Astrocyte (in vitro differentiated cells and primary cell): ENCODE results near the gene ANO2. TPM values are rescaled to one million over a fixed set of nuclear protein-coding genes. Genes with fewer than 3 reads are reported as not detected.

Source experiments
- DNase-seq: peaks from one replicate; pipeline ENCODE4 v3.0.0-alpha.2; 2010; ENCODE audit warnings: low read depth
- FAIRE-seq: peaks from 2 replicates; lab custom pipeline; 2011; peaks lifted over from hg19 to GRCh38; lab: Jason Lieb, UNC
- H2AFZ ChIP-seq: 2 replicates; pipeline ENCODE4 v1.6.0; 2012; ENCODE audit warnings: low read depth, low read length, inconsistent platforms
- H3K27ac ChIP-seq: 2 replicates; pipeline ENCODE4 v1.5.1; 2011; ENCODE audit warnings: low read depth, low read length, inconsistent platforms
- H3K27me3 ChIP-seq: 2 replicates; pipeline ENCODE4 v1.6.0; 2011; ENCODE audit warnings: low read length, inconsistent platforms; ENCODE audit not compliant: insufficient read depth
- H3K36me3 ChIP-seq: 2 replicates; pipeline ENCODE4 v1.5.1; 2011; ENCODE audit warnings: low read length, inconsistent platforms; ENCODE audit not compliant: insufficient read depth
- H3K4me1 ChIP-seq: 2 replicates; pipeline ENCODE4 v1.5.1; 2011; ENCODE audit warnings: low read length, inconsistent platforms; ENCODE audit not compliant: insufficient read depth
- H3K4me2 ChIP-seq: 2 replicates; pipeline ENCODE4 v1.6.0; 2012; ENCODE audit warnings: low read length, inconsistent platforms
- H3K4me3 ChIP-seq: 2 replicates; pipeline ENCODE4 v1.5.1; 2011; ENCODE audit warnings: low read depth, mild to moderate bottlenecking, low read length, inconsistent platforms; ENCODE audit not compliant: insufficient read depth
- H3K79me2 ChIP-seq: 2 replicates; pipeline ENCODE4 v1.6.0; 2012; ENCODE audit warnings: mild to moderate bottlenecking, low read length, inconsistent platforms; ENCODE audit not compliant: insufficient read depth
- H3K9ac ChIP-seq: 2 replicates; pipeline ENCODE4 v1.6.0; 2012; ENCODE audit warnings: mild to moderate bottlenecking, low read length, inconsistent platforms
- H3K9me3 ChIP-seq: 2 replicates; pipeline ENCODE4 v1.5.1; 2012; ENCODE audit warnings: low read depth, mild to moderate bottlenecking, low read length, inconsistent platforms; ENCODE audit not compliant: insufficient read depth
- H4K20me1 ChIP-seq: 2 replicates; pipeline ENCODE4 v1.6.0; 2012; ENCODE audit warnings: low read length, inconsistent platforms; ENCODE audit not compliant: insufficient read depth
- H3K27ac Mint-ChIP-seq: one replicate; pipeline ENCODE4 v1.8.0; 2021; ENCODE audit warnings: mild to moderate bottlenecking, mixed read lengths; ENCODE audit not compliant: unreplicated experiment
- H3K27me3 Mint-ChIP-seq: one replicate; pipeline ENCODE4 v1.8.0; 2021; ENCODE audit warnings: low read depth, mixed read lengths; ENCODE audit not compliant: unreplicated experiment
- H3K36me3 Mint-ChIP-seq: one replicate; pipeline ENCODE4 v1.8.0; 2021; ENCODE audit warnings: low read depth, mixed read lengths; ENCODE audit not compliant: unreplicated experiment
- H3K4me1 Mint-ChIP-seq: one replicate; pipeline ENCODE4 v1.8.0; 2021; ENCODE audit warnings: low read depth, mixed read lengths; ENCODE audit not compliant: unreplicated experiment
- H3K4me3 Mint-ChIP-seq: one replicate; pipeline ENCODE4 v1.8.0; 2021; ENCODE audit warnings: mild to moderate bottlenecking, moderate library complexity, mixed read lengths; ENCODE audit not compliant: unreplicated experiment
- H3K9me3 Mint-ChIP-seq: one replicate; pipeline ENCODE4 v1.8.0; 2021; ENCODE audit warnings: mild to moderate bottlenecking, mixed read lengths; ENCODE audit not compliant: unreplicated experiment
- EZH2 ChIP-seq: IDR thresholded peaks from 2 replicates; pipeline ENCODE4 v1.6.1; 2012; ENCODE audit warnings: mild to moderate bottlenecking, low read length, inconsistent platforms; ENCODE audit not compliant: insufficient read depth
- total RNA-seq: library from RNA; stranded (reverse); gene quantifications from 2 replicates; pipeline ENCODE4 v1.2.1, GENCODE V29; 2021
- TF ChIP-seq, protein P1 (sequence below): IDR thresholded peaks from 2 replicates; pipeline ENCODE4 v1.5.1; 2011; ENCODE audit warnings: low read depth, mild to moderate bottlenecking, inconsistent platforms, low read length, moderate library complexity; ENCODE audit not compliant: insufficient read depth

Gene ANO2
- total RNA-seq, 1 donor from 2014 or later: 0.93 TPM

DNA sequence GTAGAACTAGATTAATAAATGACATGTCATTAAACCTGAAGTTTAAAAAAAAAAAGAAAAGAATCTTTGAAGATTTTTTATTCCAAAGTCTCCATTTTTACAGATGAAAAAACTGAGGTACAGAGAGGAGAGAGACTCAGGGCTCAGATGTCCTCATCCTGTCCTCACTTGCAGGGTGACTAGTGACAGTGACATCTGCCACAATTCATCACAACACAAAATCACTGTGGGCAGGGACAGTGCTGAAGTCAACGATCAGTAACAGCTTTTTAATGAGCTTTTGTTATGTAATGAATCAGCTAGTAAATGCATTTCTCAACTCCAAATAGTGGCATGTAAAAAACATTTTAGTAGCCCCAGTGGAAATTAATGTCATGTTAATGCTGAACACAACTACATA is 374.6 kb downstream of the ANO2 start:
- H3K9ac ChIP-seq: no peak overlapping the region
- H3K27ac Mint-ChIP-seq: no peak overlapping the region
- H3K27me3 Mint-ChIP-seq: peaks cover 4% of the 10 kb centered on the region
- no peak overlapping the region for H3K4me3 Mint-ChIP-seq
- peaks cover 1% of the 10 kb centered on the region for H3K9me3 Mint-ChIP-seq
- no peak overlapping the region for H3K27ac ChIP-seq
- no peaks in the 10 kb centered on the region for H3K79me2 ChIP-seq
- no peaks in the 10 kb centered on the region for H3K27me3 ChIP-seq
- FAIRE-seq: no peak
- no peak overlapping the region for H3K4me2 ChIP-seq
- H3K4me3 ChIP-seq: no peak overlapping the region
- peaks cover 17% of the 10 kb centered on the region for H3K4me1 ChIP-seq
- no peak for TF ChIP-seq EZH2
- TF ChIP-seq, protein P1, sequence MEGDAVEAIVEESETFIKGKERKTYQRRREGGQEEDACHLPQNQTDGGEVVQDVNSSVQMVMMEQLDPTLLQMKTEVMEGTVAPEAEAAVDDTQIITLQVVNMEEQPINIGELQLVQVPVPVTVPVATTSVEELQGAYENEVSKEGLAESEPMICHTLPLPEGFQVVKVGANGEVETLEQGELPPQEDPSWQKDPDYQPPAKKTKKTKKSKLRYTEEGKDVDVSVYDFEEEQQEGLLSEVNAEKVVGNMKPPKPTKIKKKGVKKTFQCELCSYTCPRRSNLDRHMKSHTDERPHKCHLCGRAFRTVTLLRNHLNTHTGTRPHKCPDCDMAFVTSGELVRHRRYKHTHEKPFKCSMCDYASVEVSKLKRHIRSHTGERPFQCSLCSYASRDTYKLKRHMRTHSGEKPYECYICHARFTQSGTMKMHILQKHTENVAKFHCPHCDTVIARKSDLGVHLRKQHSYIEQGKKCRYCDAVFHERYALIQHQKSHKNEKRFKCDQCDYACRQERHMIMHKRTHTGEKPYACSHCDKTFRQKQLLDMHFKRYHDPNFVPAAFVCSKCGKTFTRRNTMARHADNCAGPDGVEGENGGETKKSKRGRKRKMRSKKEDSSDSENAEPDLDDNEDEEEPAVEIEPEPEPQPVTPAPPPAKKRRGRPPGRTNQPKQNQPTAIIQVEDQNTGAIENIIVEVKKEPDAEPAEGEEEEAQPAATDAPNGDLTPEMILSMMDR: no peak
- H3K36me3 Mint-ChIP-seq: no peaks in the 10 kb centered on the region
- no peaks in the 10 kb centered on the region for H3K9me3 ChIP-seq
- no peaks in the 10 kb centered on the region for H4K20me1 ChIP-seq
- DNase-seq: no peak
- H2AFZ ChIP-seq: no peak overlapping the region
- no peaks in the 10 kb centered on the region for H3K36me3 ChIP-seq
- H3K4me1 Mint-ChIP-seq: peaks cover 19% of the 10 kb centered on the region

DNA sequence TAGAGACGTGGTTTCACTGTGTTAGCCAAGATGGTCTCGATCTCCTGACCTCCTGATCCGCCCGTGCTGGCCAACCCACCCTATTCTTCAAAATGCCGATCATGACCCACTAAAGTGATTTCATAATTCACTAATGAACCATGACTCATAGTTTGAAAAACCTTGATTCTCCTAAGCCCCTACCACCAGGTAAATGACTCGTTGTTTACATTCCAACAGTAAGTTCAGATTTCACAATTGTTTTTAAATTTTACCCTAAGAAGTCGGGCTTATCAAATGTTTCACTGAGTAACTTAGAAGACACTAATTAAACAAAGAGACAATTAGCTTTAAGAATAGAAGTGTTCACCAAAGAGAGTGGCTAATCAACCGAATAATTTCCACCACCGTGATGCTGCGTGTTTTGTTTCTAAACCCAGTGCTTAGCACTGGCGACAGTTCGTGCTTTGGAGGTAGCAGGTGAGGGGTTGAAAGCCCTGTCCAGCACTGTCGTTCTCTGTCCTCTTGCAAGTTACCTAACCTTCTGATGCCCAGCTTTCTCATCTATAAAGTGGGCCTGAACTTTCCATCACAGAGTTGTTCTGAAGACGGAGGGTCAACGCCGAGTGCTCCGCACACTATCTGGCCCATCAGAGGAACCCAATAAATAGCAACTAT is 376.6 kb downstream of the ANO2 start:
- no peaks in the 10 kb centered on the region for H3K9me3 ChIP-seq
- H3K79me2 ChIP-seq: no peaks in the 10 kb centered on the region
- no peak overlapping the region for H3K9ac ChIP-seq
- no peak overlapping the region for H2AFZ ChIP-seq
- no peaks in the 10 kb centered on the region for H3K36me3 ChIP-seq
- H3K27me3 ChIP-seq: no peaks in the 10 kb centered on the region
- H3K4me2 ChIP-seq: no peak overlapping the region
- H3K27me3 Mint-ChIP-seq: peaks cover 7% of the 10 kb centered on the region
- H3K4me1 ChIP-seq: peaks cover 17% of the 10 kb centered on the region
- H3K4me3 ChIP-seq: no peak overlapping the region
- H3K9me3 Mint-ChIP-seq: no peaks in the 10 kb centered on the region
- TF ChIP-seq EZH2: no peak
- TF ChIP-seq, protein P1: no peak
- no peak overlapping the region for H3K27ac Mint-ChIP-seq
- peaks cover 19% of the 10 kb centered on the region for H3K4me1 Mint-ChIP-seq
- peaks cover 2% of the 10 kb centered on the region for H3K36me3 Mint-ChIP-seq
- FAIRE-seq (no peak), DNase-seq (no peak)
- no peaks in the 10 kb centered on the region for H4K20me1 ChIP-seq
- no peak overlapping the region for H3K27ac ChIP-seq
- H3K4me3 Mint-ChIP-seq: no peak overlapping the region

DNA sequence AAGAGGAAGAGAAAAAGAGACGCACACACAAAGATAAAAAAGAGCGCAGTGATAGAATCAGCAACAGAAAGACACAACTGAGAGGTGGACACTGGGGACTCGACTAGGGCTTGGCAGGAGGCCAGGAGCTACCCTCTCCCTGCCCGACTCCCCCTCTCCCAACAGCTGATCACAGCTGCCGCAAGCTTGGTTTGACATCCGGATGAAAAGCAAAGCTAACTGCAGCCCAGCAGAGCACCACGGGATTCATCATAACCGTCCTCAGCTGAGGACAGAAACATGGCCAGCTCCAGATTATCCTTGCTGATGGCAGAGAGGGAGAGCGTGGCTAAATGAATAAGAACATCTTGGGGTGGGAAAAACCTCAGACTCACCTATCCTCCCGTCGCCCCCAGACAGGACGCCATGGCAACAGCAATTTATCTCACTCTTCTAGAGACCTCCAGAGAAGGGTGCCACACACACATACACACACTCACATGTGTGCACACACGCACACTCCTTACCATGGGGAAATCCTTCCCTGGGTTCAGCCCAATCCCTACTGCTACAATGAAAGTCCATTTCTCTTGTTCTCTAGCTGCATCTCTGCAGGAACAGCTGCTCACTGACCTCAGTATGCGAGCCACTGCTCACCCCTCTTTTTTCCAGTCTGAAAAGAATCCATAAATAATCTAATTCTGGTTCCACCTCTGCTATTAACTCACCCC is 377.9 kb downstream of the ANO2 start:
- H3K79me2 ChIP-seq: no peaks in the 10 kb centered on the region
- H3K9me3 ChIP-seq: no peaks in the 10 kb centered on the region
- no peak overlapping the region for H3K27ac Mint-ChIP-seq
- FAIRE-seq (no peak), DNase-seq (no peak)
- no peaks in the 10 kb centered on the region for H3K27me3 ChIP-seq
- no peaks in the 10 kb centered on the region for H3K36me3 ChIP-seq
- TF ChIP-seq EZH2: no peak
- TF ChIP-seq, protein P1: no peak
- H3K9ac ChIP-seq: no peak overlapping the region
- H3K4me2 ChIP-seq: peak overlapping the region; percentile 47
- H3K9me3 Mint-ChIP-seq: no peaks in the 10 kb centered on the region
- no peak overlapping the region for H3K4me3 ChIP-seq
- peaks cover 10% of the 10 kb centered on the region for H3K27me3 Mint-ChIP-seq
- no peak overlapping the region for H3K4me3 Mint-ChIP-seq
- peak overlapping the region; percentile 14 for H2AFZ ChIP-seq
- H3K4me1 ChIP-seq: peaks cover 17% of the 10 kb centered on the region
- peaks cover 2% of the 10 kb centered on the region for H3K36me3 Mint-ChIP-seq
- H4K20me1 ChIP-seq: no peaks in the 10 kb centered on the region
- peaks cover 19% of the 10 kb centered on the region for H3K4me1 Mint-ChIP-seq
- no peak overlapping the region for H3K27ac ChIP-seq
